GM13977 (cell line): Measurements from ENCODE around the gene PARN.

Experiments used
- DNase-seq: peaks from one replicate; pipeline ENCODE4 v3.0.0; 2012; ENCODE audit warnings: low spot score
- in situ Hi-C: fragments of 300-500 bp; cut with MboI; formaldehyde crosslinking; loops from one replicate; pipeline ENCODE4 v1.12.0; 2022; ENCODE audit warnings: low sequenced_read_pairs, low pct_unique_long_range_greater_than_20kb, mixed read lengths, inconsistent platforms; ENCODE audit not compliant: unreplicated experiment
- TF ChIP-seq, protein P1 (sequence below): IDR thresholded peaks from 2 replicates; pipeline ENCODE4 v1.5.1; 2012; ENCODE audit warnings: mild to moderate bottlenecking, control low read depth; ENCODE audit not compliant: insufficient read depth; ENCODE audit errors: extremely low read depth, missing control alignments

The PARN gene

DNA sequence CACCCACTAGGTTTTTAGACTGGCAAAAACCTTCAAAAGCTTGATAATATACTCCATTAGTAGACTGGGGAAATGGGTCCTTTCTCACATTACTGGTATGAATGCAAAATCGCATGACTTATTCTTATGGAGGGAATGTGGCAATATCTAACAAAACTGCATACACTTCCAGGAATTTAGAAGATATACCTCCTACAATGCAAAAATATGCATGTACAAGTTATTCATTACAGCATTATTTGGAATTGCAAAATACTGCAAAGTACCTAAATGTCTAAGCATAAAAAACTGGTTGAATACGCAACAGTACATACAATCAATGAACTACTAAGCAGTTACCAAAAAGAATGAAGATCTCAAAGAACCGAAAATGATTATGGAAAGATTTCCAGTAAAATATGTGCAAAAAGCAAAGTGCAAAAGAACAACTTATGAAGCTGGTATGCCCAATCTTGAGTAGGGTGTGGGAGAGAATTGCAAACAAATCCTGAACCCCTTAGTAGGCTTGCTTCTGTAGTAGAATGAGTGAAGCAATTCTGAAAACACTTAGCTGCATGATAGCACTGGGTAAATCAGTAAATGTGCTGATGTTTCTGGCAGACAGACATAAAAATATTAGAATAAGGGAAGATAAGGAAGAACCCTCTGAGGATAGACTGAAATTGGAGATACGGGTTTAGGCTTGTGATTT lies 180.1 kb downstream of the PARN start:
- in situ Hi-C loops = no loop called here
- TF ChIP-seq, protein P1, sequence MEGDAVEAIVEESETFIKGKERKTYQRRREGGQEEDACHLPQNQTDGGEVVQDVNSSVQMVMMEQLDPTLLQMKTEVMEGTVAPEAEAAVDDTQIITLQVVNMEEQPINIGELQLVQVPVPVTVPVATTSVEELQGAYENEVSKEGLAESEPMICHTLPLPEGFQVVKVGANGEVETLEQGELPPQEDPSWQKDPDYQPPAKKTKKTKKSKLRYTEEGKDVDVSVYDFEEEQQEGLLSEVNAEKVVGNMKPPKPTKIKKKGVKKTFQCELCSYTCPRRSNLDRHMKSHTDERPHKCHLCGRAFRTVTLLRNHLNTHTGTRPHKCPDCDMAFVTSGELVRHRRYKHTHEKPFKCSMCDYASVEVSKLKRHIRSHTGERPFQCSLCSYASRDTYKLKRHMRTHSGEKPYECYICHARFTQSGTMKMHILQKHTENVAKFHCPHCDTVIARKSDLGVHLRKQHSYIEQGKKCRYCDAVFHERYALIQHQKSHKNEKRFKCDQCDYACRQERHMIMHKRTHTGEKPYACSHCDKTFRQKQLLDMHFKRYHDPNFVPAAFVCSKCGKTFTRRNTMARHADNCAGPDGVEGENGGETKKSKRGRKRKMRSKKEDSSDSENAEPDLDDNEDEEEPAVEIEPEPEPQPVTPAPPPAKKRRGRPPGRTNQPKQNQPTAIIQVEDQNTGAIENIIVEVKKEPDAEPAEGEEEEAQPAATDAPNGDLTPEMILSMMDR = no peak
- no peak for DNase-seq

GRCh38 chr16:14449334-14449733 lies 180.7 kb downstream of the PARN start:
- in situ Hi-C loops = no loop called here
- no peak for DNase-seq
- TF ChIP-seq, protein P1 = no peak

DNA sequence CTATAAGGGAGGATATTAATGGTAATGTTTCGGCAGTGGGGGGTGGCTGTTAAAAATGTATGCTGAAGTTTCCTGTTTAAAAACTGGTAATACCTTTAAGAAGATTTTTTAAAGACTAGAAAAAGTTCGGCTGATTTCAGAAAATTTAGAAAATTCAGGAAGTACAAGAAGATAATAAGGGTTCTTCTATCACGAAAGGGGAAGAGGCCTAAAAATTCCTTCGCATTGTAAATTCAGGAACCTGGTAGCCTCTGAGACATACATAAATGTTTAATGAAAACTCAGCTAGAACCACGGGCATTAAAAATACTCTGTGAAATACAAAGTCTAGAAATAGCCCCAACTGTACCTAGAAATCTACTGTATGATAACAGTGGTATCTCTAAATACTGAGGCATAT lies 181.2 kb downstream of the PARN start:
- no peak for DNase-seq
- in situ Hi-C loops = no loop called here
- TF ChIP-seq, protein P1 = no peak

DNA sequence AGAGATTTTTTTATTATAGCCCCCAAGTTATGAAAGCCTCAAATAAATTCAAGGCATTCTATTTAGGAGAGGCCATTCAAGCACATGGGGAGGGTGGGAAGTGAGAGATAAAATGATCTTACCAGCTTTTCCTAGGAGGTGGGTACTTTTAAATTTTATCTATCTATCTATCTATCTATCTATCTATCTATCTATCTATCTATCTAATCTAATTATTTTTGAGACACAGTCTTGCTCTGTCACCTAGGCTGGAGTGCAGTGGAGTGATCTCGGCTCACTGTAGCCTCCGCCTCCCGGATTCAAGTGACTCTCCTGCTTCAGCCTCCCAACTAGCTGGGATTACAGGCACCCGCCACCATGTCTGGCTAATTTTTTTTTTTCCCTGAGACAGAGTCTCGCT lies 182.3 kb downstream of the PARN start:
- no peak for DNase-seq
- TF ChIP-seq, protein P1 = no peak
- in situ Hi-C loops = no loop called here

DNA sequence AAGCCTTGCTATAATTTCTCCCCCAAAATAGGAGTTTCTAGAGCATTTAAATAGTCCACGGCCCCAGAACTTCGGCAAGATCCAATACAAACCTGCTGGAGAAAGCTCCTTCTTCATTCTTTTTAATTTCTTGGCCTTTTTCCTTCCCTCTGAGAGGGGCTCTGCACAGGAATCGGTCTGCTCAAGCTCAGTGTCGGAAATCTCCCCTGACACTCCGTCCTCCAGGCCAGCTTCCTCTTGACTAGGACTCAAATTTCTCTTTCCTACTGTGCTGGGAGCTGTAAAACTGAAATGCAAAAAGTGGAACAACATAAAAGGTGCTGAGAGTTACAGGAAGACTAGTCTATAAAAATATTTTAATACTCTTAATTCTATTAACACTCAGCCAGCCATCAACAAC lies 183.3 kb downstream of the PARN start:
- no peak for DNase-seq
- TF ChIP-seq, protein P1 = no peak
- in situ Hi-C loops = no loop called here

- TF ChIP-seq, protein P1 = no peak
- DNase-seq = no peak
- in situ Hi-C loops = no loop called here
Measured at GRCh38 chr16:14445937-14446715, 183.9 kb downstream of the PARN start.
